ES-I3 (cell line): ENCODE measurements around the gene PERM1.

ENCODE experiments used
- H3K36me3 ChIP-seq: 2 replicates; pipeline ENCODE4 v1.6.1; 2013; ENCODE audit warnings: mild to moderate bottlenecking, low read length, control low read depth, moderate library complexity; ENCODE audit not compliant: insufficient read depth
- H3K4me1 ChIP-seq: 2 replicates; pipeline ENCODE4 v1.6.1; 2013; ENCODE audit warnings: mild to moderate bottlenecking, control low read depth, low read length; ENCODE audit not compliant: insufficient read depth
- H3K9ac ChIP-seq: 2 replicates; pipeline ENCODE4 v1.6.1; 2013; ENCODE audit warnings: low read depth, mild to moderate bottlenecking, low read length, moderate library complexity
- H3K9me3 ChIP-seq: 2 replicates; pipeline ENCODE4 v1.6.1; 2013; ENCODE audit warnings: mild to moderate bottlenecking, low read length, moderate library complexity; ENCODE audit not compliant: control insufficient read depth, insufficient read depth

Gene PERM1

DNA sequence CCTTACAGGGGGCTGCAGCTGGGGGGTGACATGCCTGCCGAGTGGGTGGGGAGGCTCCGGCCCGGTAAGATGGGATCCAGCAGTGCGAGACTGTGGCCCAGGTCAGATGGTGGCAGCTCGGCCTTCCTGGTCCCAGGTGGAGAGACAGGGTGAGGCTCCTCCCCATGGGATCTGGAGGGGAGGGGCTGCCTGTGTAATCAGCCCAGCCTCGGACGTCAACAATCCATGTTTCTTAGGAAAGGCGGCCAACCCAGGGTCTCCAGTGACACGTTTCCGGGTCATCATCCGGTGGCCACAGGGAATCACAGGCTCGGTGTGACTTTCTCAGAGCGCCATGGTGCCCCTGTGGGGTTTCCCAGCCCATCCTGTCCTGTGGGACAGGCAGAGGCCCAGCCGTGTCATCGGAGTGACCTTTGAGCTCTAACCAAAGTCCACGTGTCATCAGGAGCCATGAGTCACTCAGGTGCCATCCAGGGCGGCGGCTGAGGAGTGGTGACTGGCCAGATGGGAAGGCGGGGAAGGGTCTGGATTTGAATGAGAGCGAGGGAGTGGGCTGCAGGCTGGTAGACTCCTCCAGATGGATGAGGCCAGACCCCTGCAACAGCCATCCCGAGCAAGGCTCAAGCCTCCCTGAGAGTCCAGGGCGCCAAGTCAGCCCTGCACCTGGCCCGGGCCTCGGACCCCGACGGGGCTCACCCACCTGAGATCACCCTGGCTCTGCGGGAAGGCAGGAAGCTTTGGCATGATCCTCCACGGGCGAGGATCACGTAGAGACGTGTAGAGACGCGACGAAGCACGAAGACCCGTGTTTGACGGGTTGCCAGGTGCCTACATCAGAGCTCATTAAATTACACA lies 24.6 kb upstream of the PERM1 start:
- Histone ChIP-seq H3K4me1 (peaks cover 22% of the 10 kb centered on the region), H3K9ac (no peak overlapping the region), H3K36me3 (no peaks in the 10 kb centered on the region), H3K9me3 (no peaks in the 10 kb centered on the region)

DNA sequence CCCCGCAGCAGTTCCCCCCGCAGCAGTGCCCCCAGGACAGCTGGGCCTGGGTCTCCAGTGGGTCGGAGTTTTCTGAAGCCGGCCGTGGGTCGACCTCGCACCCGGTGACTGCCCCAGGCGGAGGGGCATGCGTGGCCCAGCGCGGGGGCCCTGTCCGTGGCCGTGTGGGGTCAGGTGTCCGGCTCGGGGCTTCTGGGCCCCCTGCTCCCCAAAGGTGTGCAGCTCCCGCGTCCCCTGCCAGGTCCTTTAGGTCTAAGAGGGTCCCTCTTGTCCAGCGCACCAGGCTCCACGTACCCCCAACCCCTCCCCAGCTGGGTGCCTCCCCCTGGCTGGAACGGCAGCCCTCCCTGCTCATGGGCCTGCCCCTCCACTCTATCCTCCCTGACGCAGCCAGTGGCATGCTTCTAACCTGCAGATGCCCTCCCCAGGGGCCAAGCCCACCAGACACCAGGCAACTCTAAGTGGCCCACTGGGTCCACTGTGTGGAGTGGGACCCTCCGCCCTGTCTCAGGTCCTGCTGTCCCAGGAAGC lies 23.9 kb upstream of the PERM1 start:
- H3K9ac ChIP-seq, result no peak overlapping the region
- peaks cover 22% of the 10 kb centered on the region for H3K4me1 ChIP-seq
- no peaks in the 10 kb centered on the region for H3K36me3 ChIP-seq
- H3K9me3 ChIP-seq, result no peaks in the 10 kb centered on the region

DNA sequence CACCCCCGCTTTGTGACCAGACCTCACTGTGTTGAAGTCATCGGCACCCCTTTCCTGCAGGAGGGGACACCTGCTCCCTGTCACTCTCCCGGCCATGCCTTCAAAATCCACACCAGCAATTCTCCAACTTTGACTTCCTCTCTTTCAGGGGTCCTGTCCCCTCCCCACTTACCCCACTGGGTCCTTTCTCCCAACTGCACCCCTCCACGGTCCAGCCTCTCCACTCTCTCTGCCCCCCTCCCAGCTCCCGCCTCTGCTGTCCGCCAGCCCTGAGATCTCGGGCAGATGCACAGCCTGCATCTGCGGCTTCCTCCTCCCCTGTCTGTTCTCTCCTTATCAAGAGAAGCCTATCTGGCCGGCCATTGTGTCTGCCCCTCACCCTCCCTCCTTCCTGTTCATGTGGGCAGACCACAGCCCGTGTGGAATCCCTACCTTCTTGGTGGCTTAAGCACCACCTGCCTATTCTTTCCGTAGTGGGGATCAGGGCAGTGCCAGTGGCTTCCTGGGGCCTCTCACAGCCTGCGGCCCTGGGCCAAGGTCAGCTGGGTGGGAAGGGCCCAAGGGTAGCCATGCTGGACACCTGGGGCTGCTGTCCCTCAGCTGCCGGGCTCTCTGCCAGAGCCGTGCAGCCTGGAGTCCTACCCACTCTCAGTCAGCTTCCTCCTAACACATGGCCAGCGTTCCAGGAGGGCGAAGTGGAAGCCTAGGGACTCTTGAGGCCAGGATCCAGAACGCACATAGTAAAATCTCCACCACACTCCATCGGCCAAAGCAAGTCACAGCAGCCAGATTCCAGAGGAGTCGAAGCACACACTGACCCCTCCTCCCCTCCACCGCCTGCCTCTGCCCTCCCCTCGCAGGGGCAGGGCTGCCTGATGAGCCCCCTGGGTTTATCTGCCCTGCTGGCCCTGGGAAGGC lies 23.1 kb upstream of the PERM1 start:
- H3K9ac ChIP-seq, result no peak overlapping the region
- peaks cover 22% of the 10 kb centered on the region for H3K4me1 ChIP-seq
- no peaks in the 10 kb centered on the region for H3K9me3 ChIP-seq
- H3K36me3 ChIP-seq, result no peaks in the 10 kb centered on the region

- Histone ChIP-seq H3K36me3 (no peaks in the 10 kb centered on the region), H3K4me1 (peaks cover 22% of the 10 kb centered on the region), H3K9ac (no peak overlapping the region), H3K9me3 (no peaks in the 10 kb centered on the region)
Measured at GRCh38 chr1:1004420-1004779, 22.5 kb upstream of the PERM1 start.

DNA sequence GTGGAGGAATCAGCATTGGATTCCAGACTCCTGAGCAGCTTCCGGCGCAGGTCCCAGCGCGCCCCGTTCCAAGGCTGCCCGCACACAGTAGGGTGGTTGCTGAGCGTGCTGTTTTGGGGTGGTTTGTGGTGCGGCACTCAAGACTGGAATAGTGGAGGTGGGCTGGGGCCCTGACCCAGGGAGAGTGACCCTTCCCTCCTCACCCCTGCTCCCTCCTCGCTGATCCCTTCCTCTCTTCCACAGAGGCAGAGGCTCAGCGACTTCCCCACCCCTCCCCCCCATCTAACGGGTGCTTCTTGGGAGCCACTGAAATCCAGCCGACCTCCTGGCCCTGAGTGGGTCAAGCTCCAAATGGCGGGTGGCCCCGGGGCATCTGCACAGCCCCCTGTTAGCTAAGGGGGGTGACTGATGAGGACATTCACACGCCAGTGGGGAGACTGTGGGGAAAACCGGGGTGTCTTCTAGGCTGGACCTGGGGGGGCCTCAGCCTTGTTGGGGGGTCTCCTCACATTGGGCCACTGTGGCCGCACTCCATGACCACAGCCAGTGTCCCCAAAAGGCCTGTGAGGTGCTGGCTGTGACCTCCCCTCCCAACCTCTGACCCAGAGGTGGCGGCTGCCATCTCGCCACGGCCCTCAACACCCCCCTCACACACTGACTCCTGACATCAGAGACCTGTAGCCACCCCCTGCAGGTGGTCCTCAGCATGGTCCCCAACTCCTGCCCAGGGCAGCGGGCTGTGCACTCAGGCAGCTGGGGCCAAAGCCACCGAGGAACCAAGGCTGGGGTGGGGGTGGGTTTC lies 21.9 kb upstream of the PERM1 start:
- peaks cover 22% of the 10 kb centered on the region for H3K4me1 ChIP-seq
- no peaks in the 10 kb centered on the region for H3K36me3 ChIP-seq
- H3K9me3 ChIP-seq, result no peaks in the 10 kb centered on the region
- H3K9ac ChIP-seq, result no peak overlapping the region

DNA sequence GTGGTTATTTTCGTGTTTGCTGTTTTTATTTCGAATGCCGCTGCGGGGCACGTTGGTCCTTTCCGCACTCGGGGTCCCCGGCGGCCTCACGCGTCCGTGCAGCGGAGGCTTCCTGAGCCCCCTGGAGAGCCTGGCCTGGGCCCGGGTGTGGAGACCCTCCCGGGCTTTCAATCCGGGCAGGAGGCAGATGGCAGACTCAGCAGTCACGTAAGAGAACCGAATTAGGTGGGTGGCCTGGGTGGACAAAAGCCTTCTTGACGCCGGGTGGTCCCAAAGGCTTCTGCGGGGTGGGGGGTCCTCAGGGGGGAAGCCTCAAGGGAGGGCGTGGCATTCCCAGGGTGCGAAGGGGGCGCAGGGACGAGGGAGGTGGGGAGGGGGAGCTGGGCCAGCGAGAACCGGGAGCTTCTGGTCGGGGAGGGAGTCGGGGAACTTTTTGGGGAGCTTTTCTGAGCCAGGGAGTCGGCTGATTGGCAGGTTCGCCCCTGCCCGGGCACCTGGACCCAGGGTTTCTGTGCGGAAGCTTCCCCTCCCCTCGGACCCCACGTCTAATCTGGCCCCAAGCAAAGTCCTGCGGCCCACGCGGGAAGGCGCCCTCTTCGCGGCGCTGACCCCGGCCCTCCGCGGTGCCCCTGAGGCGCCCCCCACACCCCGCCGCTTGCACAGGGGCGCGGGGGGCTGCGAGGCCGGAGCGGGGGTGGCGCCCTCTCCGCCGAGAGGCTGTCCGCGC lies 19.3 kb upstream of the PERM1 start:
- Histone ChIP-seq H3K9me3 (no peaks in the 10 kb centered on the region), H3K9ac (peak overlapping the region; percentile 52; the same call in 1 of the 2 replicates), H3K4me1 (peaks cover 27% of the 10 kb centered on the region), H3K36me3 (no peaks in the 10 kb centered on the region)

- Histone ChIP-seq H3K4me1 (peaks cover 20% of the 10 kb centered on the region), H3K36me3 (no peaks in the 10 kb centered on the region), H3K9me3 (no peaks in the 10 kb centered on the region), H3K9ac (peak overlapping the region; percentile 52)
Measured at GRCh38 chr1:1000357-1001056, 18.6 kb upstream of the PERM1 start.

DNA sequence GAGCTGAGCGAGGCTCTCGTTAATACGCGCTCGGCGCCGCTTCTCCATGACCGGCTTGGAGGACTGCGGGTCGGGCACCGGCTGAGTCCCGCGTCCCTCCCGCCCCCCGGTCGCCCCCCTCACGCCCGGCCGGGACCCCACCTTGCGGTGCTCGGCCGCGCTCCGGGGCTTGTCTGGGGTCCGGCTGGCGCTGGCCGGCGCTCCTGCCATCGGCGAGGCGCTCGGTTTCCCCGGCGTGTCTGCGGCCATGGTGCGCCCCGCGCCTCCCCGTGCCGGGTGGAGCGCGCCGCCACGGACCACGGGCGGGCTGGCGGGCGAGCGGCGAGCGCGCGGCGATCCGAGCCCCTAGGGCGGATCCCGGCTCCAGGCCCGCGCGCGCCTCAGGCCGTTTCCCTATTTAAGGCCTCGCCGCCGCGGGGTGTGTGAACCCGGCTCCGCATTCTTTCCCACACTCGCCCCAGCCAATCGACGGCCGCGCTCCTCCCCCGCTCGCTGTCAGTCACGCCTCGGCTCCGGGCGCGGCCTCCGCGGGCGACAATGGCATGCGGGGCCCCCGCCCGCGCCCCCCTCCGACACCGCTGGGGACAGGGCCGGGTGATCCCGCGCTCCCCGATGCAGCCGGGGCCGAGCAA lies 17.9 kb upstream of the PERM1 start, which contains the start of gene HES4:
Gene HES4 (minus strand): TSS at position 373 of the 632 bp plus-strand sequence. CDS start 124 bp downstream, at position 249.
- H3K4me1 ChIP-seq, result peaks cover 14% of the 10 kb centered on the region; the same call in 1 of the 2 replicates
- H3K9me3 ChIP-seq, result no peaks in the 10 kb centered on the region
- H3K9ac ChIP-seq, result peak within 1 kb of the TSS; percentile 52
- no peaks in the 10 kb centered on the region for H3K36me3 ChIP-seq

DNA sequence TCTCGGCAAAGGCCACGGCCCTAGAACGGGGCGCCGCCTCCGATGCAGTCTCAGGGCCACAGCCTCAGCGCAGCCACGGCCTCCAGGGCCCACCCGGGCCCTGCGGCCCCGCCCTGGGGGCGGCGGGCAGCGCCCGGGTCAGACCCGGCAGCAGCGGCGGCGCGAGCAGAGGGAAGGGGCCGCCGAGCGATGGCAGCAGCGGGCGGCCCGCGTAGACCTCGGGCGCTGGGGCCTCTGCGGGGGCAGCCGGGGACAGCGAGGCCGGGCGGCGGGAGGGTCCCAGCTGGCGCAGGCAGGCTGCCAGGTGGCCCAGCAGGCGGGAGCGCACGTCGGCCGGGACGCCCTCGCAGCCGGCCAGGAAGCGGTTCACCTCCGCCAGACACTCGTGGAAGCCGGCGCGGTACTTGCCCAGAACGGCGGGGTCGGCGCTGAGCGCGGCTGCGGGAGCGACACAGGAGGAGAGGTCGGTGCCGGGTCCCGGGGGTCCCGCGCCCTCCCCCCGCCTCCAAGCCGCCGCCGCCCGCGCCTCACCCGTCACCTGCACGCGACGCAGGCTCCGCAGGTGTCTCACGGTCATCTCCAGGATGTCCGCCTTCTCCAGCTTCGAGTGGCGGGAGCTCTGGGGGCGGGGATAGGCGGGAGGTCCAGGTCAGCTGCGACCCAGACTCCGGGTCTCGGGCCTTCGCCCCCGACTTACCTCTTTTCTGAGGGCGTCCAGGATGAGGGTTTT lies 17.3 kb upstream of the PERM1 start:
- H3K9ac ChIP-seq, result peak overlapping the region; percentile 52
- H3K4me1 ChIP-seq, result peaks cover 7% of the 10 kb centered on the region; the same call in 1 of the 2 replicates

GRCh38 chr1:998745-998994 lies 16.8 kb upstream of the PERM1 start:
- H3K9ac ChIP-seq, result peak overlapping the region; percentile 52; the same call in 1 of the 2 replicates
- H3K36me3 ChIP-seq, result no peaks in the 10 kb centered on the region
- H3K9me3 ChIP-seq, result no peaks in the 10 kb centered on the region
- H3K4me1 ChIP-seq, result peaks cover 6% of the 10 kb centered on the region; the same call in 1 of the 2 replicates

More for the DNA sequence above, 17.3 kb upstream of the PERM1 start:
- no peaks in the 10 kb centered on the region for H3K9me3 ChIP-seq
- no peaks in the 10 kb centered on the region for H3K36me3 ChIP-seq

DNA sequence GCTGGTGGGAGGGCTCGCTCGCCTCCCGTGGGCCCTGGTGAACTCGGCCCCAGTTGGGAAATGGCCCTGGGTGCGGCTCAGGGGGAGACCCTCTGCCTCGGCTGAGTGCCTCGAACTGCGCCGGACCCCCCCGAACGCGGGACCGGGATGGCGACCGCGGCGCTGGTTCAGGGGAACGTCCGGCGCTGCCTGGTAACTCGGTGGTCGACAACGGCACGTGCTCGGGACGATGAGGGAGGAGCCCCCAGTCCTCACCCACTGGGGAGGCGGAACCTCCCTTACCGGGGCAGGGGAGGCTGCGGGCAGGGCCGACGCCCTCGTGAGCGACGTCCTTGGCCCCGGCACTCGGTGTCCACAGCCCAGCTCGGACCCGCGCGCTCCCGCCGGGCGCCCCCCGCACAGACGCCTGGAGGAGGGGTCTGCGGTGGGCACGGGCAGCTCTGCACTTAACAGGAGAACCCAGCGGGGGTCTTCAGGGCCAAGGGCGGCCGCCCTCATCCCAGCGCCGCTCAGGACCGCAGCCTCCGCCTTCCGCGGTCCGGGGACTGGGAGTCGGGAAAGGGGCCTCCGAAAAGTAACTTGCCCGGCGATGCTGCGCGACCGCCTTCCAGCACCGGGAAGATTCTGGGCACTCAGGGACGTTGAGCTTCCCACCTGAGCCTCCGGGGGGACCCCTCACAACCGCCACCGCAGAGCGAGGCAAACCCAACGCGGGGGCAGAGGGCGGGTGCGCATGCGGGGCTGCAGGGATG lies 16.3 kb upstream of the PERM1 start:
- H3K36me3 ChIP-seq, result no peaks in the 10 kb centered on the region
- H3K9ac ChIP-seq, result peak overlapping the region; percentile 48; the same call in 1 of the 2 replicates
- H3K4me1 ChIP-seq, result peaks cover 6% of the 10 kb centered on the region; the same call in 1 of the 2 replicates

DNA sequence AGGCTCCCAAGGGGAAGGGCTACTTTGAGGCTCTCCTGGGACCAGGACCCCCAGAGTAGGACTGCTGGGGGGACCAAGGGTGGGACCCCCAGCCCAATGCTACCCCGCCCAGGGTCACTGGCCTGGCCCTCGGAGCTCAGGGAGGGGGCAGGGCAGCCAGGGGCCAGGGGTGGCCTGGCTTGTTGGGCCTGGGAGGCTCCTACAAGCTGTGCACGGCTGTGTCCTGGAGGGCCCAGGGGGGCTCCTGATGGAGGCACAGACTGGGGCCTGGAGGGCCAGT lies 15.8 kb upstream of the PERM1 start:
- Histone ChIP-seq H3K9ac (peak overlapping the region; percentile 48; the same call in 1 of the 2 replicates), H3K9me3 (no peaks in the 10 kb centered on the region), H3K4me1 (peaks cover 6% of the 10 kb centered on the region; the same call in 1 of the 2 replicates), H3K36me3 (no peaks in the 10 kb centered on the region)

More for the DNA sequence above, 16.3 kb upstream of the PERM1 start:
- H3K9me3 ChIP-seq, result no peaks in the 10 kb centered on the region
